BJ (cell line): Measurements from ENCODE around the gene CHRNA3. TPM values are rescaled to one million over a fixed set of nuclear protein-coding genes. Genes with fewer than 3 reads are reported as not detected.

Experiments
- CTCF ChIA-PET: fragments of 350-600 bp; formaldehyde crosslinking; extraction: SDS; loops from one replicate; lab custom pipeline; 2021; ENCODE audit warnings: antibody characterized with exemption, inconsistent platforms; lab: Yijun Ruan, JAX
- POLR2A ChIA-PET: fragments of 300-600 bp; sonication (Branson Sonifier 250); formaldehyde crosslinking; extraction: SDS; loops from one replicate; lab custom pipeline; 2021; ENCODE audit warnings: antibody characterized with exemption; lab: Charles Lee
- DNase-seq: peaks from one replicate; pipeline ENCODE4 v3.0.0-alpha.2; 2011; ENCODE audit warnings: low read depth
- H3K27me3 ChIP-seq: 2 replicates; pipeline ENCODE4 v1.6.0; 2011; ENCODE audit warnings: low read length; ENCODE audit not compliant: control insufficient read depth, insufficient read depth
- H3K36me3 ChIP-seq: 2 replicates; pipeline ENCODE4 v1.5.1; 2011; ENCODE audit warnings: low read length; ENCODE audit not compliant: control insufficient read depth, insufficient read depth
- H3K4me3 ChIP-seq: 2 replicates; pipeline ENCODE4 v1.5.1; 2011; ENCODE audit warnings: low read depth, mild to moderate bottlenecking, control low read depth, low read length
- polyA plus RNA-seq: library from polyadenylated mRNA; depleted of rRNA; stranded (reverse); fragments of >200 nt; gene quantifications from 2 replicates; pipeline ENCODE4 v1.2.3, GENCODE V29; 2011
- TF ChIP-seq, protein P1 (sequence below): IDR thresholded peaks from 2 replicates; pipeline ENCODE4 v1.5.1; 2011; ENCODE audit warnings: low read depth, mild to moderate bottlenecking, control low read depth, inconsistent platforms, low read length, moderate library complexity; ENCODE audit not compliant: insufficient read depth

Gene CHRNA3
- polyA plus RNA-seq, 1 experiment: not detected

DNA sequence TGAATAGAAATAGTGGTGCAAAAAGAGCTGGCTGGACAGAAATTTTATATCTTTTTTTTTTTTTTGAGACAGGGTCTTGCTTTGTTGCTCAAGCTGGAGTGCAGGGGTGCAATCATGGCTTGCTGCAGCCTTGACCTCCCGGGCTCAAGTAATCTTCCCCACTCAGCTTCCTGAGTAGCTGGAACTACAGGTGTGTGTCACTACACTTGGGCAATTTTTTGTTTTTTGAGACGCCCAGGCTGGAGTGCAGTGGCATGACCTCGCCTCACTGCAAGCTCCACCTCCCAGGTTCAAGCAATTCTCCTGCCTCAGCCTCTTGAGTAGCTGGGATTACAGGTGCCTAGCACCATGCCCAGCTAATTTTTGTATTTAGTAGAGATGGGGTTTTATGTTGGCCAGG is 22.4 kb downstream of the CHRNA3 start:
- H3K27me3 ChIP-seq: no peaks in the 10 kb centered on the region
- DNase-seq: no peak
- no peaks in the 10 kb centered on the region for H3K36me3 ChIP-seq
- ChIA-PET POLR2A (no interaction called here), CTCF (interaction anchor here (0.6 to 2.3 kb wide), 3 partner anchors 11 to 21 kb away, joined by 3 to 7 read pairs (median 3); no protein-coding TSS in a partner anchor)
- TF ChIP-seq, protein P1, sequence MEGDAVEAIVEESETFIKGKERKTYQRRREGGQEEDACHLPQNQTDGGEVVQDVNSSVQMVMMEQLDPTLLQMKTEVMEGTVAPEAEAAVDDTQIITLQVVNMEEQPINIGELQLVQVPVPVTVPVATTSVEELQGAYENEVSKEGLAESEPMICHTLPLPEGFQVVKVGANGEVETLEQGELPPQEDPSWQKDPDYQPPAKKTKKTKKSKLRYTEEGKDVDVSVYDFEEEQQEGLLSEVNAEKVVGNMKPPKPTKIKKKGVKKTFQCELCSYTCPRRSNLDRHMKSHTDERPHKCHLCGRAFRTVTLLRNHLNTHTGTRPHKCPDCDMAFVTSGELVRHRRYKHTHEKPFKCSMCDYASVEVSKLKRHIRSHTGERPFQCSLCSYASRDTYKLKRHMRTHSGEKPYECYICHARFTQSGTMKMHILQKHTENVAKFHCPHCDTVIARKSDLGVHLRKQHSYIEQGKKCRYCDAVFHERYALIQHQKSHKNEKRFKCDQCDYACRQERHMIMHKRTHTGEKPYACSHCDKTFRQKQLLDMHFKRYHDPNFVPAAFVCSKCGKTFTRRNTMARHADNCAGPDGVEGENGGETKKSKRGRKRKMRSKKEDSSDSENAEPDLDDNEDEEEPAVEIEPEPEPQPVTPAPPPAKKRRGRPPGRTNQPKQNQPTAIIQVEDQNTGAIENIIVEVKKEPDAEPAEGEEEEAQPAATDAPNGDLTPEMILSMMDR: no peak
- H3K4me3 ChIP-seq: no peak overlapping the region

DNA sequence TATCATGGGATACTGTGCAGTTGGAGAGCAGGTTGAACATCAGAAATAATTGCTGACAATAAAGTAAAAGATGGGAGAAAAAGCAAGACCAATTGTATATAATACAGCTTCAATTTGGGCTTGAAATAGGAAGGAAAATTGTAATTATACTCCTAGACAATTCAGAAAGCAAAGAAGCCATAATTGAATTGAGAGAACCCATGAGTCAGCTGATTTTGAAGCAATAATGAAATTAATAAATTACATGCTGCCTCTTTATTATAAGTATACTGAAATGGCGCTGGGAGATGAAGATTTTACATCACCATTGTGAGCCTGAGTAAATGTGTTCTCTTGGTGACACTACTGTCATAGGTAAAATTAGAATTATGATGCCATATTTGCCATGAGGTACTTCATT is 23.2 kb downstream of the CHRNA3 start:
- CTCF ChIA-PET: interaction anchor here (0.6 to 2.3 kb wide), 4 partner anchors 11 to 42 kb away, joined by 3 to 7 read pairs (median 3); no protein-coding TSS in a partner anchor
- TF ChIP-seq, protein P1: no peak

DNA sequence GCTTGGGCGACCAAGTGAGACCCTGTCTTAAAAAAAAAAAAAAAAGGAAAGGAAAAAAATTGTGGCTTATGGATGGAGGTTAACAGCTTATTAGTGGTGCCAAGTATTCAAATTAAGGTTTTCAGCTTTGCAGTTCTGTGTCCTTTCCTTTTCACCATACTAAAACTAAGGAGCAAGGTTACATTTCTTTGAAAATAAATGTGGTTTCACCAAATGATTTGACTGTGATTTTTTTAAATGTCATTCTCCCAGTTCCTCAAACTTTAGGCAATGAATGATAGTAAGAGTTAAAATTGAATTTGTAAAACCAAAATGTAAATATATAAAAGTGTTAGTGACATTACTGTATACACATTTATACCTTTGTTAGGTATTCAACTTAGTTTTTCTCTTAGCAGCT is 45.9 kb downstream of the CHRNA3 start:
- ChIA-PET POLR2A (no interaction called here), CTCF (interaction anchor here (0.6 kb wide), 1 partner anchor 62 kb away, joined by 3 read pairs; no protein-coding TSS in a partner anchor)
- TF ChIP-seq, protein P1: no peak
- no peaks in the 10 kb centered on the region for H3K27me3 ChIP-seq
- DNase-seq: no peak
- H3K36me3 ChIP-seq: no peaks in the 10 kb centered on the region
- no peak overlapping the region for H3K4me3 ChIP-seq

More for the DNA sequence above, 23.2 kb downstream of the CHRNA3 start:
- no peak overlapping the region for H3K4me3 ChIP-seq
- DNase-seq: no peak
- POLR2A ChIA-PET: no interaction called here
- no peaks in the 10 kb centered on the region for H3K27me3 ChIP-seq
- no peaks in the 10 kb centered on the region for H3K36me3 ChIP-seq

DNA sequence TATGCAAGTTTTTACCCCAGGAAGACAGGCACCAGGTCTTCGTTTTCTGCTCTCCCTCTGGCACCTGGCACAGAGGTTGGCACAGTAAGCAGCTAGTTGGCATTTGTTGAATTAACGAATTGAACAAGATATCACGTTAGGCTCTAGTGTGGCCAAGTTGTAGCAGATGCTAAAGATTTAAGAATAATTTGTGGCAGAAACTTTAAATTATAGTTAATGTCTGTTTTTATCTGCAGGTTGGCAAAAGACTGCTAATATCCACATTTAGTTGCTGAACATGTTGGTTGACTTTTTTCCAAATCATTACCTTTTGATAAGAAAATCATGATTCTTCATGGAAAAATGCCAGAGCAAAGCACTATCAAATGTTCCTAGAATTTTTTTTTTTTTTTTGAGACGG is 47.4 kb downstream of the CHRNA3 start:
- ChIA-PET POLR2A (no interaction called here), CTCF (interaction anchor here (0.6 kb wide), 1 partner anchor 305 kb away, joined by 3 read pairs; no protein-coding TSS in a partner anchor)
- DNase-seq: no peak
- H3K36me3 ChIP-seq: no peaks in the 10 kb centered on the region
- no peak overlapping the region for H3K4me3 ChIP-seq
- TF ChIP-seq, protein P1: no peak
- H3K27me3 ChIP-seq: no peaks in the 10 kb centered on the region

DNA sequence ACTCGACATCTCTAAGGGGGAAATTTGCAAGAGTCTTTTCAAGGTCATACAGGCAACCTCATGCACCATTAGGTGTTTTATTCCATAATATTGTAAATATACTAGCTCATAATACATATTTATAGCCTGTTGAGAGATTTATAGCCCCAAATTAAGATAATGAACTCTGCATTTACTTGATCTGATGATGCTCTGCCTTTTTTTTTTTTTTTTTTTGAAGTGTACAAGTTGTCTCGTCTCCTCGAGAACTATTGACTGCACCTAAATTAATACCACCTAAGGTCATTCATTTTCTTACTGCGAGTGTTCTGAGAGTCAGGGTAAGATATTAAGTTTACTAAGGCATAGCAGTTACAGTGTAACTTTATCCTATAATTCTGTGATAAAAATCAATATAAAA is 49.4 kb downstream of the CHRNA3 start:
- Histone ChIP-seq H3K4me3 (no peak overlapping the region), H3K36me3 (no peaks in the 10 kb centered on the region), H3K27me3 (no peaks in the 10 kb centered on the region)
- TF ChIP-seq, protein P1: no peak
- DNase-seq: no peak
- CTCF ChIA-PET: interaction anchor here (0.6 kb wide), 1 partner anchor 435 kb away, joined by 4 read pairs; no protein-coding TSS in a partner anchor
- POLR2A ChIA-PET: no interaction called here
